ENCODE data around the gene ESAM.

The ESAM gene

GRCh38 chr11:124753624-124754023, 8.5 kb downstream of the ESAM start:
- no peak for DNase-seq

GRCh38 chr11:124753205-124753604, 8.9 kb downstream of the ESAM start:
- DNase-seq: no peak

GRCh38 chr11:124752471-124753102, 9.5 kb downstream of the ESAM start:
- DNase-seq: peak; percentile 10

- DNase-seq: peak; percentile 55
Measured at GRCh38 chr11:124751741-124752470, 10.2 kb downstream of the ESAM start, which contains the start of gene VSIG2. Gene VSIG2 (minus strand): TSS chr11:124752255. CDS start chr11:124752137, 118 bp downstream.

- peak; percentile 20 for DNase-seq
Measured at GRCh38 chr11:124751391-124751740, 10.7 kb downstream of the ESAM start.

- DNase-seq: no peak
Measured at GRCh38 chr11:124749912-124750311, 12.2 kb downstream of the ESAM start.

DNA sequence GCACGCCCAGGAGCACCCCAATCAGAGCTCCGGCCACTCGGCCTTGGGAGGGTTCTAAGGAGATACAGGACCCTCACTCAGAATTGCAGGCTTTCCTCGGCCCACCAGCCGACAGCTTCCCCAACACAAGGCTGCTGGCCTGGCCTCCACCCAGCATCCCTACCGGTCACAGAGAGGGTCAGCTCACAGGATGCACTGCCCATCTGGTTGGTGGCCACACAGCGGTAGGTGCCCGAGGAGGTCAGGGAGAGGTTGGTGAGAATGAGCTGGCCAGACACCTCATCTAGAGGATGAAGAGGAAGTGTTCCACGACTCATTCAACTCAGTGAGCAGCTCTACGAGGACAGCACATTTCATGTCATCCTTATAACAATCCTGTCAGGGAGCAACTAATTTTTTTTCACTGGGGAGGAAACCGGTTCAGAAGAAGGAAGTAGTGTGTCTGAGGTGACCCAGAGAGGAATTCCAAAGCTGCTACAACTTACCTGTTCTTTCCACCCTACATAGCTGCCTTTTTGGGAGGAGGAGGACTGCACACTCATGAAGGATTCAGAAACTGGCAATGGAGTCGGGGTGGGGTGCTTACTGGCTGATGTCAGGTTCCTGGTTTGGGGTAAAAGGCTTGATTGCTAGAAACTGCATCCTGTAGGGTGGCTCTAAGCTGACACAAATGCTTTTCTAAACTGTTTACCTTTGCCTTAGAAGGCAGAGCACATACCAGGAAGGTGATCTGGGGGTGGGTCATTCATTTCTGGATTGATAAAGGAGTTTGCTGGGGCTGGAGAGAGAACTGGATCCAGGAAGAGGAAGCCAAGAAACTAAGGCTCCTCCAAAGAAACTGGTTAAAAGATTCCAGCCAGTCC, 13.4 kb downstream of the ESAM start:
- DNase-seq: peak; percentile 13

- no peak for DNase-seq
Measured at GRCh38 chr11:124748100-124748418, 14.0 kb downstream of the ESAM start.

GRCh38 chr11:124747406-124748099, 14.5 kb downstream of the ESAM start:
- no peak for DNase-seq

DNA sequence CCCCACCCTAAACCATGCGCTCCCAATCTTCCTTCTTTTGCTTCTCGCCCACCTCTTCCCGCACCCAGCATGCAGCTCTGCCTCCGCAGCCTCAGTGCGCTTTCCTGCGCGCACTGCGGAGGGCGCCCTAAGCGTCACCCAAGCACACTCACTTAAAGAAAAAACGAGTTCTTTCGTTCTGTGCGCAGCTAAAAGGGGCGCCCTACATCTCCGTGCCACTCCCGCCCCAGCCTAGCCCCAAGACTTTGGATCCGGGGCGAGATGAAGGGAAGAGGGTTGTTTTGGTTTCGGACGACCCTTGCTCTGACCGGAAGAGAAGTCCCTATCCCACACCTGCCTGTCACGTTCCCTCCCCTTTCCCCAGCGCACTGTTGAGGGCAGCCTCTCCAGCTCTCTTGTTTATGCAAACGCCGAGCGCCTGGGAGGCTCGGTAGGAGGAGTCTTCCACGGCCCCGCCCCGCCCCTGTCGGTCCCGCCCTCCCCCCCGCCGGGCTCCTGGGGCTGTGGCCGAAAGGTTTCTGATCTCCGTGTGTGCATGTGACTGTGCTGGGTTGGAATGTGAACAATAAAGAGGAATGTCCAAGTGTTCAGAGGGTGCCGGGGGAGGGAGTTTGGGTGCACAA, 15.4 kb downstream of the ESAM start:
- peak; percentile 76 for DNase-seq

GRCh38 chr11:124745835-124746620, 16.1 kb downstream of the ESAM start:
- peak; percentile 45 for DNase-seq

- peak; percentile 22 for DNase-seq
Measured at GRCh38 chr11:124745270-124745834, 16.7 kb downstream of the ESAM start.

- no peak for DNase-seq
Measured at GRCh38 chr11:124743050-124743449, 19.0 kb downstream of the ESAM start.

- DNase-seq: no peak
Measured at GRCh38 chr11:124742555-124742954, 19.5 kb downstream of the ESAM start.

- no peak for DNase-seq
Measured at GRCh38 chr11:124740277-124740882, 21.7 kb downstream of the ESAM start.

DNA sequence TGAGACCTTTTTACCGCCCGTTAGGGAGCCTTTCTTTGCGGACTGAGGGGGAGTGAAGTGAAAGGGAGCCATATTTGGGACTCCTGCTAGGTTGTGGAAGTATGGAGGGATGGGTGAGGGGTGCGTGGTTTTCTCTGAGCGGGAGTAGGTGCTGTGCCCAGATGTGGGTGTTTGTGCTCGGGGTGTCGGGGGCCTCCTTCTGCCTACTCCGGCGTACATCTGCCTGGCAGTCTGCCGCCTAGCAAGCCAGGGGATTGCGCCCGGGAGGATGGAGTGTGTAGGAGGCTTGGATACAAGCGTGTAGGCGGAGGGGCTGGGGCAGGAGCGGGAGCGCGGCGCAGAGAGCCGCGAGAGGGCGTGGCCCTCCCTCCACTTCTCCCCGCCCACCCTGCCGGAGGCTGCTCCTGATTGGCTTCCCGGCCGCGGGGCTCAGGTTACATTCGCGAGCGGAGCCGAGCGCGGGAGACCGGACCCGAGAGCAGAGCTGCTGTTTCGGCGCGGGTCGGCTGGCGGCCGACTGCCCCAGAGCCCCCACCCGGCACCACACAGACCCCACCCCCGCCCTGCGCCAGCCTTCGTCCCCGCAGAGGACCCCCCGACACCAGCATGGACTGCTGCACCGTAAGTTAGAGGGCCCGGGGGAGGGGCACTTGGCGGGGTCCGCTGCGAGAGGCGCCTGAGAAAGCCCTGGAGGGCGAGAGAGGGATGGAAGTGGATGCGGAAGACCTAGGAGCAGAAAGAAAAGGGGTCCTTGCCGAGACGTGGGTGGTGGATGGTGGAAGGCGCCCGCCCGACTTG, 22.4 kb downstream of the ESAM start, which contains the start of gene NRGN:
Gene NRGN, plus strand, starts transcription at position 464 of the 798 bp plus-strand sequence. Its CDS starts 143 bp downstream, at position 607.
- DNase-seq: peak; percentile 84

DNA sequence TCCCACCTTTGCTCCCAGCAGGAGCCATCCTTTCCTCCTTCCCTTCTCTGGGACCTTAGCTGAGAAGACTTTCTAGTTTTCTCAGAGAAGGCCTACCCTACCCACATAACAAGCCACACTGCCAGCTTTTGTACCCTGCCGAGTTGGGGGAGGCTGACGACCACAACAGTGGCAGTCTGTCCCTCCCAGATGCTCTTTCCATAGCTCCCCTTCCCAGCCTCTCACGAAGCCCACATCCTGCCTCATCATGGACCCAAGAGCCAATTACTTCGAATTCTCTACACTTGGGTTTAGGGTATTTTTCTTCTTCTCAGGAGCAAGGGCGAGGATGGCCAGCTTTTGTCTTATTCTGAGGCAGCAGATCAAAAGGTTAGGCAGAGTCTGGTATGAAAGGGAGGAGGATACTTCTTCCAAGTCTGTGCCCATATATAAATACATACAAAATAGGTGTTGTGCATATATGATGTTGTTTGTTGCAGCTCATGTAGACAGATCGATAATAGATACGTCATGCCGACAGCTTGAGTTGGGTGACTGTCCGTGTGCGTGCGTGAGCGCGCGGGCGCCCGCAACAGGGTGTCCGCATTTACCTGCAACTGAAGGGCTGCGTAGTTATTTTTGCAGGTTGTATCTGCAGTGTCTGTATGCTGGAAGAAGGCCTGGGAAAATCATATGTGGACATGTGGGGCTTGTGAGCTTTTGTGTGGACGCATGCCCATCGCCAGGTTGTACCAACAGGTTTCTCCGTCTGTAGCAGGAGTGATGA, 23.2 kb downstream of the ESAM start:
- DNase-seq: peak; percentile 7

GRCh38 chr11:124737638-124738305, 24.3 kb downstream of the ESAM start:
- DNase-seq: no peak

All from right kidney (tissue), 1 donor.